Neuronal stem cell (in vitro differentiated cells): Measurements from ENCODE around the gene MFAP1. TPM values are rescaled to one million over a fixed set of nuclear protein-coding genes. Genes with fewer than 3 reads are reported as not detected.

Source experiments
- DNase-seq: peaks from one replicate; pipeline ENCODE4 v3.0.0-alpha.2; 2013; ENCODE audit warnings: low spot score
- H2AFZ ChIP-seq: one replicate; pipeline ENCODE4 v1.6.1; 2013; ENCODE audit warnings: mild to moderate bottlenecking, low read length, inconsistent platforms
- H2AK5ac ChIP-seq: 2 replicates; pipeline ENCODE4 v1.6.1; 2013; ENCODE audit warnings: low read depth, mild to moderate bottlenecking, inconsistent platforms, low read length, moderate library complexity, mixed read lengths
- H2BK120ac ChIP-seq: 2 replicates; pipeline ENCODE4 v1.6.1; 2013; ENCODE audit warnings: low read depth, mild to moderate bottlenecking, inconsistent platforms, low read length, moderate library complexity, mixed read lengths
- H2BK12ac ChIP-seq: one replicate; pipeline ENCODE4 v1.6.1; 2013; ENCODE audit warnings: low read length, inconsistent platforms
- H2BK15ac ChIP-seq: 2 replicates; pipeline ENCODE4 v1.6.1; 2013; ENCODE audit warnings: mild to moderate bottlenecking, low read length, inconsistent platforms, mixed read lengths
- H2BK5ac ChIP-seq: one replicate; pipeline ENCODE4 v1.6.1; 2013; ENCODE audit warnings: inconsistent platforms, mild to moderate bottlenecking, low read length, moderate library complexity
- H3K14ac ChIP-seq: one replicate; pipeline ENCODE4 v1.6.1; 2013; ENCODE audit warnings: low read length, inconsistent platforms
- H3K18ac ChIP-seq: 2 replicates; pipeline ENCODE4 v1.6.1; 2013; ENCODE audit warnings: low read length, inconsistent platforms
- H3K23ac ChIP-seq: 2 replicates; pipeline ENCODE4 v1.6.1; 2013; ENCODE audit warnings: low read depth, mild to moderate bottlenecking, mixed read lengths, low read length, inconsistent platforms; ENCODE audit not compliant: poor library complexity
- H3K27ac ChIP-seq: replicated peaks from 3 replicates; pipeline ENCODE4 v1.5.1; 2013; ENCODE audit warnings: low read length, inconsistent platforms
- H3K27me3 ChIP-seq, 3 experiments: 2 replicates each; pipeline ENCODE4 v1.6.1; 2013; ENCODE audit warnings: low read length in 3 of 3, mild to moderate bottlenecking in 2 of 3, inconsistent platforms in 1 of 3, low read depth in 1 of 3, mixed read lengths in 1 of 3, moderate library complexity in 1 of 3; ENCODE audit not compliant: control insufficient read depth in 3 of 3, insufficient read depth in 3 of 3
- H3K36me3 ChIP-seq, 2 donors: replicated peaks in 1 of 2; 2 replicates each; pipeline ENCODE4 v1.6.1; 2013; ENCODE audit warnings: low read length in 2 of 2; ENCODE audit not compliant: control insufficient read depth in 2 of 2, insufficient read depth in 2 of 2
- H3K4ac ChIP-seq: 2 replicates; pipeline ENCODE4 v1.6.1; 2013; ENCODE audit warnings: inconsistent platforms, mild to moderate bottlenecking, low read length, moderate library complexity
- H3K4me1 ChIP-seq, 2 donors: 1 replicate in 1 of 2; 2 replicates in 1 of 2; pipeline ENCODE4 v1.6.1; 2013; ENCODE audit warnings: low read length in 2 of 2, low read depth in 1 of 2; ENCODE audit not compliant: control insufficient read depth in 2 of 2, insufficient read depth in 1 of 2
- H3K4me2 ChIP-seq: one replicate; pipeline ENCODE4 v1.6.1; 2013; ENCODE audit warnings: mild to moderate bottlenecking, low read length, inconsistent platforms; ENCODE audit not compliant: insufficient read depth, poor library complexity, severe bottlenecking
- H3K4me3 ChIP-seq, 2 donors: 2 replicates each; pipeline ENCODE4 v1.5.1; 2013; ENCODE audit warnings: low read length in 2 of 2, mild to moderate bottlenecking in 2 of 2, inconsistent platforms in 1 of 2, moderate library complexity in 1 of 2
- H3K79me1 ChIP-seq: one replicate; pipeline ENCODE4 v1.6.1; 2013; ENCODE audit warnings: low read depth, mild to moderate bottlenecking, inconsistent platforms, low read length, moderate library complexity
- H3K9ac ChIP-seq: one replicate; pipeline ENCODE4 v1.6.1; 2013; ENCODE audit warnings: mild to moderate bottlenecking, low read depth, low read length, inconsistent platforms; ENCODE audit not compliant: poor library complexity
- H3K9me3 ChIP-seq, 2 donors: replicated peaks in 1 of 2; 2 replicates each; pipeline versions ENCODE3 to v1.6.1; 2013; ENCODE audit warnings: low read length in 2 of 2, mild to moderate bottlenecking in 2 of 2, inconsistent platforms in 1 of 2, low read depth in 1 of 2, mixed read lengths in 1 of 2, moderate library complexity in 1 of 2; ENCODE audit not compliant: control insufficient read depth in 2 of 2, insufficient read depth in 1 of 2
- H4K8ac ChIP-seq: one replicate; pipeline ENCODE4 v1.6.1; 2013; ENCODE audit warnings: low read depth, mild to moderate bottlenecking, inconsistent platforms, low read length, moderate library complexity
- H4K91ac ChIP-seq: one replicate; pipeline ENCODE4 v1.6.1; 2013; ENCODE audit warnings: low read length, low read depth, mild to moderate bottlenecking, inconsistent platforms; ENCODE audit not compliant: poor library complexity
- WGBS, 2 donors: extraction: QIAGEN DNeasy Blood & Tissue Kit; methylation state at CpG; one replicate each; pipeline ENCODE4 v1.1.7; 2013; ENCODE audit warnings: missing lambda C conversion rate in 2 of 2, mixed read lengths in 1 of 2; ENCODE audit not compliant: insufficient read length in 2 of 2, insufficient replicate concordance in 1 of 2; ENCODE audit errors: extremely low coverage in 2 of 2; 5-methylcytosine and 5-hydroxymethylcytosine counted together
- small RNA-seq: library from polyadenylated mRNA; stranded (forward); fragments of <200 nt; extraction: miRNeasy Mini kit (QIAGEN cat#:217004); gene quantifications from one replicate; pipeline ENCODE3, GENCODE V24; 2013; ENCODE audit not compliant: insufficient read depth

Gene MFAP1

DNA sequence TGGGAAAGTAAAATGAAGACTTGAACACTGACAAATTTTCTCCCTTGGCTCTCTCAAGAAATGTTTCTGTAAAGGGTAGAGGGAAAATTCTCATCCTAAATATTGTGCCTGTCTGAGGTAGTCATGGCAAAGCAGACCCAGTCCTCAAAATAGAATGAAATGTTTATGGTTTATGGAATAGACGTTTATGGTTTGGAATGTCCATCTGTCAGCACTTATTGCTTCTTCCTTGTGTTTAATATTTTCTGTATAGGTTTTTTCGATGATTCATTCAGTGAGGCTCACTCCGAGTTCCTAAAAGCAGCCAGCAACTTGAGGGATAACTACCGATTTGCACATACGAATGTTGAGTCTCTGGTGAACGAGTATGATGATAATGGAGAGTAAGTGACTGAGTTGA lies 61.7 kb downstream of the MFAP1 start:
- Histone ChIP-seq H3K4me1 (no peaks in the 10 kb centered on the region), H3K4ac (no peak overlapping the region), H2BK5ac (no peak overlapping the region), H4K91ac (no peak overlapping the region), H3K9ac (no peak overlapping the region), H3K14ac (no peak overlapping the region), H3K27ac (no peak overlapping the region), H3K9me3 (no peaks in the 10 kb centered on the region), H3K36me3 (peaks cover 21 to 97% of the 10 kb centered on the region in 2 donors), H2BK120ac (no peak overlapping the region), H3K27me3 (no peaks in the 10 kb centered on the region), H3K18ac (no peak overlapping the region), H2AFZ (no peak overlapping the region), H3K23ac (no peak overlapping the region), H4K8ac (no peak overlapping the region), H2AK5ac (no peak overlapping the region), H3K4me3 (no peak overlapping the region), H3K4me2 (no peak overlapping the region), H2BK15ac (no peak overlapping the region), H3K79me1 (no peaks in the 10 kb centered on the region), H2BK12ac (no peak overlapping the region)
- DNase-seq, result no peak
- no CpG with 5 or more reads among the region's 6 CpGs for WGBS, 2 donors

Small RNA genes lying within 50 kb of the gene (small RNA-seq; reads per million reads assigned to genes)
- gene MIR1282 (not detected), gene RF00019 (not detected)
